Thyroid gland (tissue), 4 donors: ENCODE data around the gene PELI2.

Source experiments
- POLR2A ChIP-seq, 2 donors: fragments of 450-650 bp; IDR thresholded peaks; one replicate each; pipeline ENCODE4 v1.6.1; 2017; ENCODE audit warnings: antibody characterized with exemption in 2 of 2, mild to moderate bottlenecking in 2 of 2, moderate library complexity in 1 of 2
- TF ChIP-seq, protein P1 (sequence below), 6 experiments: fragments of 200-600 bp in 3 of 6; fragments of 450-650 bp in 3 of 6; sonication (generic) in 3 of 6; IDR thresholded peaks; one replicate each; pipeline ENCODE4 v1.5.1; 2016 to 2019; ENCODE audit warnings: antibody characterized with exemption in 6 of 6, mild to moderate bottlenecking in 2 of 6, inconsistent platforms in 1 of 6, moderate library complexity in 1 of 6

- TF ChIP-seq POLR2A (IDR thresholded peaks at IDR 0.05), result no peak
- TF ChIP-seq, protein P1, sequence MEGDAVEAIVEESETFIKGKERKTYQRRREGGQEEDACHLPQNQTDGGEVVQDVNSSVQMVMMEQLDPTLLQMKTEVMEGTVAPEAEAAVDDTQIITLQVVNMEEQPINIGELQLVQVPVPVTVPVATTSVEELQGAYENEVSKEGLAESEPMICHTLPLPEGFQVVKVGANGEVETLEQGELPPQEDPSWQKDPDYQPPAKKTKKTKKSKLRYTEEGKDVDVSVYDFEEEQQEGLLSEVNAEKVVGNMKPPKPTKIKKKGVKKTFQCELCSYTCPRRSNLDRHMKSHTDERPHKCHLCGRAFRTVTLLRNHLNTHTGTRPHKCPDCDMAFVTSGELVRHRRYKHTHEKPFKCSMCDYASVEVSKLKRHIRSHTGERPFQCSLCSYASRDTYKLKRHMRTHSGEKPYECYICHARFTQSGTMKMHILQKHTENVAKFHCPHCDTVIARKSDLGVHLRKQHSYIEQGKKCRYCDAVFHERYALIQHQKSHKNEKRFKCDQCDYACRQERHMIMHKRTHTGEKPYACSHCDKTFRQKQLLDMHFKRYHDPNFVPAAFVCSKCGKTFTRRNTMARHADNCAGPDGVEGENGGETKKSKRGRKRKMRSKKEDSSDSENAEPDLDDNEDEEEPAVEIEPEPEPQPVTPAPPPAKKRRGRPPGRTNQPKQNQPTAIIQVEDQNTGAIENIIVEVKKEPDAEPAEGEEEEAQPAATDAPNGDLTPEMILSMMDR (IDR thresholded peaks at IDR 0.05), result no peak
Observed at GRCh38 chr14:56088941-56089340, 29.3 kb upstream of the PELI2 start.
